Raji (cell line): ENCODE measurements around the gene PPP1R16B.

ENCODE experiments used
- POLR2A ChIP-seq: IDR thresholded peaks from 2 replicates; pipeline ENCODE4 v1.6.1; 2011; ENCODE audit warnings: low read depth, low read length, control low read depth; ENCODE audit not compliant: insufficient read depth

PPP1R16B gene

DNA sequence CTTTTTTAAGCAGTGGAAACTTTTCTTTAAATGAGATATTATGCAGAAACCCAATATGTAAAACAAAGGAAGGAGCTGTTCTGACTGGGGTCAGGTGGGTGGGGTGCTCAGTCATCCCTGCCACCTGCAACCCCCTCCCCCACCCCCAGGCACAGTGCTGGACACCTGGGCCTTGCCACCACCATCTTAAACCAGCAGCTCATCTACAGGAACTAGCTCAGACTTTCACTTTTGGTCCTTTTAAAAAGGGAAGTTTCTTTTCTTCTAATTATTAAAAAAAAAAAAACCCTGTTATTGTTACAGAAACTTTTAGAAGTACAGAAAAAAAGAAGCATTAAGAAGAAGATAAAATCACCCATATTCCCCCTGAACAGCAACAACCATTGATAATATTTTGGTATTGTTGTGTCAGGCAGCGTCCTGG, 37.1 kb downstream of the PPP1R16B start:
- no peak for TF ChIP-seq POLR2A

DNA sequence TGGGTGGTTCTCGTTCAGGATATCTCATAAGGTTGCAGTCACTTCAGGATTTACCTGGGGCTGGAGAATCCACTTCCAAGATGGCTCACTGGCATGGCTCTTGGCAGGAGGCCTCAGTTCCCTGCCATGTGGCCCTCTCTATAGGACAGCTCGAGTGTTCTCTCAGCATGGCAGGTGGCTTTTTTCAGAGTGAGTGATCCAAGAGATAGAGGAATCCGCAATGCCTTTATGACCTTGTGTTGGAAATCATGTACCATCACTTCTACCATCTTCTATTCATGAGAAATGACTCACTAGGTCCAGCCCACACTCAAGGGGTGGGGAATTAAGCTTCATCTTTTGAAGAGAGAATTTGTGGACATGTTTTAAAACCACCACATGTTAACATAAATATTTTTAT, 37.8 kb downstream of the PPP1R16B start:
- no peak for TF ChIP-seq POLR2A

DNA sequence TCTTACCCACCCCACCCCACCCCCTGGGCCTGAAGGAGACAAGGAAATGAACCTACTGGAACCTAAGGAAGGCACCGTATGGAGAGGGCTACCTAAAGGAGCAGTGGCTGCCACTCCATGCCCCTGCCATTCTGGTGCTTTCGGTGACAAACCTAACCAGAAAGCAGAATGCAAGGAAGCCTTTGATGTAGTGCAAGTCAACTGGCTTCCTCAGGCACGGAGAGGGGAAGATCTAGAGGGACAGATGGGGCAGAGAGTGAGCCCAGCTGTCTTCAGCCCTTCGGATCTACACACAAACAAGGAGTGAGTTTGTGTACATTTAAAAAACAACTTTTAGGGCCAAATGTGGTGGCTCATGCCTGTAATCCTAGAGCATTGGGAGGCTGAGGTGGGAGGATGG, 39.5 kb downstream of the PPP1R16B start:
- no peak for TF ChIP-seq POLR2A

DNA sequence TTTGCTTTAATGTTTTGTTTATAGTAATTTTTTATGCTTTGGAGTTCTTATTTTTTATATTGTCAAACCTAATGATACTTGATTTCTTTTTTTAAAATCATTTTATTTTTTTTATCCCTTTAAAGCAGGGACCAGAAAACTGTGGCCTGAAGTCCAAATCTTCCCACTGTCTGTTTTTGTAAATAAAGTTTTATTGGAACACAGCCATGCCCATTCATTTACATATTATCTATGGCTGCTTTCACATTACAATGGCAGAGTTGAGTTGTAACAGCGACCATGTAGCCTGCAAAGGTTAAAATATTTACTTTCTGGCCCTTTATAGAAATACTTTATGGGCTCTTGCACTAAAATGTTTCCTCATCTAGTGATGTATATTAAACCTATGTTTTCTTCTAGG, 42.3 kb downstream of the PPP1R16B start:
- TF ChIP-seq POLR2A, result no peak

DNA sequence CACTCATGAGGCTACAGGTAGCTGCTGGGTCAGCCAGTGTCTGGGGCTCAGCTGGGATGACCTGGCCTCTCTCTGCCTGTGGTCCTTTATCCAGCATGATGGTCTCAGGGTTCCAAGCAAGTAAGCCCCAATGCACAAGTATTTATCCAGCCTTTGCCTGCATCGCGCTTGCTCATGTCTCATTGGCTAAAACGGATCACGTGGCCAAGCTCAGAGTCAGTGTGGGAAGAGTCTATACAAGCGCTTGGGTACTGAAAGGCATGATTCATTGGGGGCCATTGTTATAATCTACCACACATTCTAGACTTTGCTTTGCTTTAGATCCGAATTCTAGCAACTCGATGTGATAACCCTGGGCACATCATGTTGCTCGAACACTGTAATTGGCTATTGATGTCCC, 48.3 kb downstream of the PPP1R16B start:
- TF ChIP-seq POLR2A, result no peak

DNA sequence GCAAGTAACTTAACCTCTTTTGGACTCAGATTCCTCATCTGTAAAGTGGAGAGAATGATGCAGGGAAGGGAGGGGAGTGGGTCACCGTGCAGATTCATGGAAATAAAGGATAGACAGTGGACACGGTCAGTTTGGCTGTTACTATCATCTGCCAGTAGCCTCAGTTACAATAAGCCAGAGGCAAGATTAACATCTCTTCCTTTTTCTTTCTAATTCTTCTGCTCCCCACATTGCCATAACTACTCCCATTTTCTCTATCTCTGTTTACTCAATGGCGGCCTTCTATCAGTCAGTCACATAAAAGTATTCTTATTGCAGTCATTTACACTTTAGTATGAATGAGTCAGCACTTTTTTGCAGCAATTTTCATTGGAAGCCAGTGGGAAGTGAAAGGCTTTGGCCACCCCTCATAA, 49.2 kb downstream of the PPP1R16B start:
- TF ChIP-seq POLR2A, result no peak

DNA sequence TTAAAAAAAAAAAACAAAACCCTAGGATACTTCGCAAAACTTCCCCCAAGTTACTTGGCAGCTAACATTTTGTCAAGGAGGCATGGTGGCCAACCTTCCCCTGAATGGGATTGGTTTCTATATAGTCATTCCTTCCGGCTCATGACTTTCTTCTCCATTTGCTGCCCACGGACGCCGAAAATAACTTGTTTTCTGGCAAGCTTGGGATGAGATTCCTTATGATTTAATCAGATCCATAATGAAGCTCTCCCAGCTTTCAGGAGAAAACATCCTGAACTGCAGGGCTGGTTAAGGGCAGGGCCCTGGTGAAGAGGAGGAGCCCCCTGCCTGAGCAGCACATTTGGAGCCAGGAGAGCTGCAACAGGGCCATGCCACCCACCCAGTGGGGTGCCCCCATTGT, 49.9 kb downstream of the PPP1R16B start:
- TF ChIP-seq POLR2A, result no peak

DNA sequence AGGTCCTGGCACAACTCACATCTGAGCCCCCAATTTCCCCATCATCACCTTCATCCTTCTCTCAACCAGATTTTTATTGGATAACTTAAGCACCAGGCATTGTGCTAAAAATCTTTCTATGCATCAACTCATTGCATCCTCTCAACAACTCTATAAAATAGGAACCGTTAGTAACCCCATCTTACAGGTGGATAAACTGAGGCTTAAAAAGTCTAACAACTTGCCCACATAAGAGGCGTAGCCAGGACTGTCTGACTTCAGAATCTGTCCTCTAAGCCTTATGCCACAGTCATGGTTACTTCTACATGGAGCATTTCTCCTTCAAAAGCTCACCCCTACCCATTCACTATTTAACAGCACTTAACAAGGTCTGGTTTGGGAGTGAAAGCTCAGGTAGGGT, 51.1 kb downstream of the PPP1R16B start:
- no peak for TF ChIP-seq POLR2A

DNA sequence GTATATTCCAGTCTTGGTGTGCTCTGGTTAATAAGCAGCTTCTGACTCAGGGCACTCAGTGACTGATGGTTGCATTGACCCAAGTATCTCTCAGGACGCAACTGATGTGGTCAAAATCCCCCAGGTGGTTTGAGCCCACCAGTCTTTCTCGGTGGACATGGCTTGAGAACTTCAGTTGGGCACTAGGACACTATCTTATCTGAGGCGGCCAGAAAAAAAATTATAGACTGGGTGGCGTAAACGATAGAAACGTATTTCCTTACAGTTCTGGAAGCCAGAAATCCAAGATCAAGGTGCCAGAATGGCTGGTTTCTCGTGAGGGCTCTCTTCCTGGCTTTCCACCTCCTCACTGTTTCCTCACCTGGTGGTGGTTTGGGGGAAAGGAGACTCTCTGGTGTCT, 52.2 kb downstream of the PPP1R16B start:
- TF ChIP-seq POLR2A, result no peak

DNA sequence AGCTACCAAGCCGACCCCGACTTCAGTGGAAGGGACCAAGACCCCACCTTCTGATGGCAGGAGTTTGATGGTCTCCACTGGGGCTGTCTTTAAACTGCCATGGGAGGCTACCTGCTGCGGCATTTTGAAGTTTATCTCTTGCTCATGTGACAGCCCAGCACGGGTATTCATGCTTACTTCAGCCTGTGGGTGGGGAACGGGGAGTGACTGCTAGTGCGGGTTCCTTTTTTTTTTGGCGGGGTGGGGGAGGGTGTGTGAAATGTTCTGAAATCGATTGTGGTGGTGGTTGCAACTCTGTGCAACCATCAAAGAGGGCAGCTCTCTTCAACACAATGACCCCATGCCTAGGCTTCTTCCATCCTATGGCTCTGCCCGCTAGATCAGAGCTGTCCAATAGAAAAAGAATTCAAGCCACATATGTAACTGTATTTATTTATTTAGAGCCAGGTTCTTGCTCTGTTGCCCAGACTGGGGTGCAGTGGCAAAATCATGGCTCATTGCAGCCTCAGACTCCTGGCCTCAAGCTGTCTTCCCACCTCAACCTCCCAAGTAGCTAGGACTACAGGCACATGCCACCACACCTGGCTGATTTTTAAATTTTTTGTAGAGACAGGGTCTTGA, 53.7 kb downstream of the PPP1R16B start:
- TF ChIP-seq POLR2A, result 0 out of 2 replicates have a peak, but pooled peaks have one; percentile 14

DNA sequence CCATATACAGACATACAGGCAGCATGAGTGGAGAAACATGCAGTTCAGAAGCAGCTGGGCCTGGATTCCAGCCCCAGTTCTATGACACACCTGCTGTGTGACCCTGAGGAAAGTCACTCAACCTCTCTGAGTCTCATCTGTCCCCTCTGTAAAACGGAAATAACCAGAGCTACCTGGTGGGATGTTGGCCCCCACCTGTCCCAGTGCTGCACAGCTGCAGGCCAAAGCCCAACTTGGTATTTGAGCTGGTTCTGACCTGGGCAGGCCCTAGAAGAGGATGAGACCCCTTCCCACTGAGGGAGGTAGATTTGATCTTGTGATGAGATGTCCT, 55.5 kb downstream of the PPP1R16B start:
- no peak for TF ChIP-seq POLR2A

DNA sequence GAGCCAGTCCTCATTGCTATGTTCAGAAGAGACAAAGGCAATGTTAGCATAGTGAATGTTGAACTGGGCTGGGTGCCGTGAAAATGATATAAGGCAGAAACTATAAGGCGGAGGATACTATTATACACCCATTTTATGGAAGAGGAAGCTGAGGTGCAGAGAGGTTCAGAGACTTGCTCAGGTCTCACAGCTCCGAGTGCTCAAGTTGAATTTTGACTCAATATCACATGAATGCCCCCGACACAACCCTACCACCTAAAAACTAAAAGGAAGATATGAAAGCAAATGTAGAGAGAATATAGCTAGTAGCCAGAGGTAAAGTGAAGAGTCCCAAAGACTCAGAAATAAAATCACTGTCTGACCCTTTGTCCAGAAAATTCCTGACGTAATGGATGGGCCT, 56.7 kb downstream of the PPP1R16B start:
- no peak for TF ChIP-seq POLR2A

DNA sequence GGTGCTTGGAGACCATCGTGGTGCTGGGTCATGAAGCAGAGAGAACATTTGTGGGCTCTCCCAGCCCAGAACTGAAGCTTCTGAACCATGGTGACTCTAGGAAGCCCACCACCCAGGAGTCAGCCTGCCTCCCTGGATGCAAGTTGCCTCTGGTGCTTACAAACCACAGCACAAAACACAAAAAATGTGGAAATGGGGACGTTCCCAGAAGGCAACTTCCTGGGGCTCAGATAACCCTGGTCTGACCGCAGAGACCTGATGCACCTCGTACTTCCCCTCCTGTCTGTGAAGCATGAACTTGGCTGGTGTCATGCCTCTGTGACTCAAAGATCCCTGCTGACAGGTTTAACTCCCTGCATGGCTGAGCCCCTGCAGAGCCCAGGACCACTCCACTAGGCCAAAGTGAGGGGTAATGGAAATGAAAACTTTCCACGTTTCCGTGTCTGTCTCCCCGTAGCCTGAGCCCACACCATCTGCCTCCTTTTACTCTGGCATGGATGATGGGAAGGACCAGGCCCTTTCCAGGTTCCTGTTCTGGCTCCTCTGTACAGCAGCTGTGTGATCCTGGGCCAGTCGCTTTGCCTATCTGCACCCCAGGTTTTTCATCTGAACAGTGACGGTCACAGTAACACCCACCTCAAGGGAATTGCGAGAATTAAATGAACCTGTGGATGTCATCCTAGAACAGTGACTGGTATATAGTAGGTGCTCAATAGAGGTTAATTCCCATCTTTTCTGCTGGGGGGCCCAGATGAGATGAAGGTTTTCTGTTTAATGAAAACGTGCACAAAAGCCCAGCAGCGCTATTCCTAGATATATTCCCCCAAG, 57.7 kb downstream of the PPP1R16B start:
- TF ChIP-seq POLR2A, result no peak

DNA sequence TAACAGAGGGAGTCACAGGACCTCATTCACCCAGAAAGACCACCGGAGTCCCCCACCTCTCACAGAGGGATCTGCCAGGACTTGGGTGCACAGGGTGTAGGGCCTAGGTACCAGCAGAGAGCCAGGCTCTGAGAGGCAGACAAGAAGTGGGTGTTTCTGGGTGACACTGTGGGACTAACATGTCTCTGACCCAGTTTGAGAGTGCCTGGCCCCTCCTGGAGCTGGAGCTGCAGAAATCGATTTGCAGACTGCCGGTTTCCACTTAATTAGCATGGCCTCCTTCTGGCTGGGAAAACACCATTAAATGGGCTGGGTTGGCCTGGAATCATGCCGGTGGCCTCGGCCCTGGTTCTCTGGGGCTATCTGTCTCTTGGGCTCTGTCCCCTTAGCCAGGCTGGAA, 59.2 kb downstream of the PPP1R16B start:
- TF ChIP-seq POLR2A, result no peak

DNA sequence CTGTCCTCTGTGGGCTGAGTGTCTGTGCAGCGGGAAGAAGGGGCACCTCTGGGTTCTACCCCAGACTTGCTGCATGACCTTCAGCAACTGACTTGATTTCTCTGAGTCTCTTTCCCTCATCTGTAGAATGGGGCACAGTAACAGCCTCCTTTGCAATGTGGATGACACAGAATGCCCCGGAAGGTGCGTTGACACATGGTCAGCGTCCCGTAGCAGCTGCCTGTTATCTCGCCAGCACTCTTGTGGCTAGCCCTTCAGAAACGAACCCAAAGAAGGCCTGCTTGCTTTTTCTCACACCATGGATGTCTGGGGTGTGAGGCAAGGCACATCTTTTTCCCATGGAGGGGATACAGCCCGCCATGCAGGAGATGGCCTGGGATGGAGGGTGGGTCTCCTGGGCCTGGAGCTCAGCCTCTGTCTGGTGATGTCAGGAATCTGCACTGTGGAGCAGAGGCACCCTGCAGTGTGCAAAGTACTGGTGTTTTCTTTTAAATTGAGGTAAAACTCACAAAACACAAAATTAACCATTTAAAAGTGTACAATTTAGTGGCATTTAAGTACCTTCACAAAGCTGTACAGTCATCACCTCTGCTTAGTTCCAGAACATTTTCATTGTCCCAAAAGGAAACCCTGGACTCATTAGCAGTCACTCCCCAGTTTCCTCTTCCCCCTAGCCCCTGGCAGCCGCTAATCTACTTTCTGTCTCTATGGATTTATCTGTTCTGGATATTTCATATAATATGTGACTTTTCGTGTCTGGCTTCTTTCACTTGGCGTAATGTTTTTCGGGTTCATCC, 61.0 kb downstream of the PPP1R16B start:
- no peak for TF ChIP-seq POLR2A

DNA sequence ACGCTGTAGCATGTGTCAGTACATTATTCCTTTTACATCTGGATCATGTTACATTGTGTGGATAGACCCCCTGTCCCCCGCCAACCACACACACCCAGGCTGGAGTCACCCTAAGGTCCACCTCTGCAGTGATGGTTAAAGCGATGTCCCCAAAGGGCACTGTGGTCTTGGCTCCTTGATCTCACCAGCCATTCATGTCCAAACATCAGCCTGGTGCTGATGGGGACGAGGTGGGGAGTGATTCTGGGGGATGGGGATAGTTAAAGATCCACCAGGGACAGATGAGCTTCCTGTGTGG, 61.5 kb downstream of the PPP1R16B start:
- no peak for TF ChIP-seq POLR2A

DNA sequence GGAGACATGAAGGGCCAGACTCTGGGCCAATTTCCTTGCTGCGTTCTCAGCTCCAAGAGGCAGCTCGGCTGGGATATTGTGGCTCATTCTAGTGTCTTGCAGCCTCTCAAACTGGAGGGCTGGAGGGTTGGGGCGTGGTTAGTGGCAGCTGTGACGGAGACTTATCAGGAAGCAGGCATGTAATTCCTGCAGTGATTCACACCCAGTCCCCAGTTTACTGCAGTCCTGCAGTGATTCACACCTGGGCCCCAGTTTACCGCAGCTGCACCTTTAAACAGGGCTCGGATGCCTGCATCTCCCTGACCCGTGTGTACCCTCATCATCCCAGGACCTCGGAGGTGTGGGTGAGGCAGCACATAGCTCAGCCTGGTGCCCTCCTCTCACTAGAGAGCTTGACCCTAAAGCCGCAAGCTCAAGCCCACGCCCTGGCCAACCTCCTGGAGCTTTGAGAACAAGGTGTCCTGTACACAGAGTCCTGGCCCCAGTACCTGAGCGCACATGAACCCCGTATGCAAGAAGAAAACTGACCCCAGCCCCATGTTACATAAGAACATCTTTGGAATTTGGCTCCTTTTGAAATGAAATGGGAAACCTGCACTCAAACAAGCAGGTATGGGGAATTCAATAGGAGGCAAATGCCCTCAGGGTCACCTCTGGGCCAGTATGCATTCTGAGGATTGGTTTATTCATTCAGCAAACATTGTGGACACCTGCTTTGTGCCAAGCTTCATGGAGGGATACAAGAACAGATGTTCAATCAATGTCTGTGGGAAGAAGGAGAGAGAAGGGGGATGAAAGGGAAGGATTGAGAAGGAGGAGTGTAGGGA, 65.4 kb downstream of the PPP1R16B start:
- no peak for TF ChIP-seq POLR2A
